DMS 273 treated with DMSO at 0.1 percent for 48 hours (cell line): Measurements from ENCODE around the gene PTMS.

Source experiments
- DNase-seq: peaks from one replicate; lab custom pipeline; 2025; lab: John Stamatoyannopoulos, UW

PTMS gene

DNA sequence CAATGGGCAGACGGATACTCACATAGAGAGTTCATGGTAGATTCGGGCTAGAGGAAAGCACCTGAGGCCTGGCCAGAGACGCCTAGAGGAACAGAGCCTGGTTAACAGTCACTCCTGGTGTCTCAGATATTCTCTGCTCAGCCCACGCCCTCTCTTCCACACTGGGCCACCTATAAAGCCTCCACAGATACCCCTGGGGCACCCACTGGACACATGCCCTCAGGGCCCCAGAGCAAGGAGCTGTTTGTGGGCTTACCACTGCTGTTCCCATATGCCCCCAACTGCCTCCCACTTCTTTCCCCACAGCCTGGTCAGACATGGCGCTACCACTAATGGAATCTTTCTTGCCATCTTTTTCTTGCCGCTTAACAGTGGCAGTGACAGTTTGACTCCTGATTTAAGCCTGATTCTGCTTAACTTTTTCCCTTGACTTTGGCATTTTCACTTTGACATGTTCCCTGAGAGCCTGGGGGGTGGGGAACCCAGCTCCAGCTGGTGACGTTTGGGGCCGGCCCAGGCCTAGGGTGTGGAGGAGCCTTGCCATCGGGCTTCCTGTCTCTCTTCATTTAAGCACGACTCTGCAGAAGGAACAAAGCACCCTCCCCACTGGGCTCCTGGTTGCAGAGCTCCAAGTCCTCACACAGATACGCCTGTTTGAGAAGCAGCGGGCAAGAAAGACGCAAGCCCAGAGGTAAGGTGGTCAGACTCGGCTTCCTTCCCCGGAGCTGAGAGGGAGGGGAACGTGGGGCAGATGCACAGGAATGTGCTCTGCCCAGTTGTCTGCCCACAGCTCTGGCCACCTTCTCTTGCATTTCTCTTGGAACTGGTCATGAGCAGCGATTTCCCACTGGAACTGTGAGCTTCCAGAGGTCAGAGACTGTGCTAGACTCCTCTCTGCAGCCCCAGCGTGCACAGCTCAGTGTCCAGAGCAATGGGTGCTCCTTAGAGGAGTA is 23.1 kb downstream of the PTMS start, which contains the start of gene CD4:
TSS of gene CD4 (plus strand) at position 557 of the 953 bp plus-strand sequence. CDS start 10,611 bp downstream, outside the sequence.
- DNase-seq, result no peak

DNA sequence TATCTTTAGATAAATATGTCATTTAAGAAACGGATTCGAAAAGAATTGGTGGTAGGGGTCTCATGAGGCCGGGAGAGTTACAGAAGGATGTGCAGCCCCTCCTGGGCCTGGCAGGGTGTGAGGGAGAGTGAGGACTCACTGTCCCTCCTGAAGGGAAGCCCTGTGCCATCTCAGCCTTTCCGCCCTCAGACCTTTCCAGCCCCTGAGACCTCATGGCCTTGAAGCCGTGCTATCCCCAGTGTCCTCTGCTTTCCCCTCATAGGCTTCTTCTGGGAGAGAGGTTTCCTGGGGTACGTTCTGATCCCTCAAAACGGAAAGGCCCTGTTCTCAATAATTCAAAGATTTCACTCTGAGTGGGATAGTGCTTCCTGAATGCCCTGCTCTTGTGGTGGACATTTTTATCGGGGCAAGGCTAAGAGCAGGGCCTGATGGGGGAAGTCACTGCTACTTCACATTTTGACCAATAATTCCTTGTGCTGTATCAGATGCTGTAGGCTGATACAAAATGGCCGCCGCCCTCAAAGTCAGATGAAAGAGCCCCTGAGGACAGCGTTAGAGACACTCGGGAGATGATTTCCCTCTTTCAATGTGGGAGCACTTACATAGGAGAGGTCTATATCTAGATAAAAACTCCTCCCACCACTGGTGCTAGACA is 24.5 kb downstream of the PTMS start:
- no peak for DNase-seq

DNA sequence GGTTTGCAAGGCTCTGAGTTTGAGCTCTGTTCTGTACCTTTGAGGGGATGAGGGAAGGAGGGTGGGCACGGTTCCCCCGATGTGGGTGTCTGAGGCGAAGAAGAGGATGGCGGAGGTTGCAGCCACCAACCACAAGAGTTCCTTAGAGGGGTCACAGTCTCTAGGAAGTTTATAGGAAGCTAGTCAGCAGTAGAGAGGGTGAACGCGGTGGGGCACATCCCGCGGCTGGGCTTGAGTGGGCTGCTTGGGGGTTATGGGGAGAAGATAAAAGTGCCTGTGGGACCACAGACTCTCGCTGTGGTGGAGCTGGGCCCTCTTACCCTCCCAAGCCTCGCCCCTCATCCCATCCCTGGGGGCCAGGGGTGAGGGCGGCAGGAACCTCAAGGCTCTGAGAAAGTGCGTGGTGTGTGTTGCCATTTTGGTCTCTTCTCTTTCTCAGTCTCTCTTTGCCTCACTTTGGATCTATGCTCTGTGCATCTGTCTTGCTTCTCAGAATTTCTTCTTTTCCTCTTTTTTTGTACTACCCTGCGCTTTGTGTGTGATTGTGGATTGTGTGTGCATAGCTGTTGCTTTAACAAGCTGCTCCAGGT is 25.9 kb downstream of the PTMS start:
- no peak for DNase-seq

DNA sequence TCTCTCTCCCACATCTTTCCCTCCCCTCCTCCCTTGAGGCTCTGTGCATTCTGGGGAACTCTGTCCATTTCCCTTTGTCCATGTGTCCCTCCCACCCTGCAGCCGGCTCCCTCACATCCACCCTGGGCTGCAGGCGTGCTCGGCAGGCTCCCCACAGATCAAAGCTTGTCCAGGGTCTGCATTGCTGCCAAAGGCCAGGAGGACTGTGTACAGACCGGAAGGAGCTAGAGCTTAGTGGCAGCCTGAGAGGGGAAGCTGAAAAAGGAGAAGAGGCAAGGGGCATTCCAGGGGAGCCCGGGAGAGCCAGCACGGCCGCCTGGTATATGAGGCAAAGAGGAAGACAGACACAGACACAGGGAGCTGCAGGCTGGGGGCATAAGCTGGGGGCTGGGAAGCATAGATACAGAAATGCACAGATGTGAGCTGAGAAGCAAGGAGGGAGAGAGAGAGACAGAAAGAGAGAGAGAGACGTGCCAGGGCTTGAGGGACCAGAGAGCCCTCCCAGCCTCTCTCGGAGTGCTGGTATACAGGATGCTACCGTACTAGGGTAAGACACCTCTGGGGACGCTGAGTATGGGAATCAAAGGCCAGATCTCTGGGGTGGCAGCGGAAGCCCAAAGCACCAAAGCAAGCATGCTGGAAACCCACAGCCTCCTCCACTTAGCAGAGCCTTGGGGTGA is 26.5 kb downstream of the PTMS start:
- DNase-seq, result no peak

DNA sequence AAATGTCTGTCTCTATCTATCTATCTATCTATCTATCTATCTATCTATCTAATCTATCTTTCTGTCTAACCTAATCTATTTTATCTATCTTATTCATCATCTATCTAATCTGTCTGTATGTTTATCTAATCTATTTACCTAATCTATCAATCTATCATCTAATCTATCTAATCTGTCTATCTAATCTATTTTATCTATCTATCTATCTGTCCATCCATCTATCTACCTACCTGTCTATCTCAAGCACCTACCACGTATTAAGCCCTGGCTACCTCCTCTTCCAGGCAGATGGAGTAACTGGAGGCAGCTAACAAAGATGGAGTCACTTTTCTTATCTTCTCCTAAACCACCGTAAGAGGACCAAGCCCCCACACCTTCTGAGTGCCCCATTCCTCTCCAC is 28.9 kb downstream of the PTMS start:
- no peak for DNase-seq

DNA sequence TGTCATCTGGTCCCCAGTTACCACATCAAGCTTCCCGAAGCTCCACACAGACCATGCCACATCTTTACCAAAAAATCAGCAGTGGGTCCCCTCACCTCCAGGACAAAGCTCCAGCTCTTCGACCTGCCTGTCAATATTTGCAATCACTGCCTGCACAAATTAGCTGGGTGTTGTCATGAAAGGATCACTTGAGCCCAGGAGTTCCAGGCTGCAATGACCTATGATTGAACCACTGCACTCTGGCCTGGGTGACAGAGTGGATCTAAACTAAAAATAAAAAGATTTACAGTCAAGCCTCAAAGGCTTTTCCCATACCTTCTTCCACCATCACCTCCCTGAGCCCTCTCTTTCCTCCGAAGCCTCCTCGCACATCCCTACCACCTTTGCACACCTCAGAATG is 30.4 kb downstream of the PTMS start:
- no peak for DNase-seq

DNA sequence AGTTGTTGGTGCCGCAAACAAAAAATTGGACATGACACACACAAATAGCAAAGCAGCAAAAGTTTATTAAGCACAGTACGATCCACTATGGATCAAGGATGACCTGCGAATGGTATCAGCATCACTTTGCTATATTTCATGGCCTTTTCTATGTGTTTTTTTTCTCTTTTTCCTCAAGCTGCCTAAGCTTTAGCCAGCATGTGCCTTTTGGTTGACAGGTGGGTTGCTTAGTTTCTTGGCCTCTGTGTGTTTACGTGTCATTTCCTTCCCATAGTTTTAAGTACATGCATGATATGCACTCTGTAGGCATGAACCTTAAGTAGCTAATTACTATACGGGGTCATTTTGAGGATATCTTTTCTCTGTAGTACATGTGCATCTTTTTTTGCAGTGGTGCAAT is 33.0 kb downstream of the PTMS start:
- DNase-seq, result no peak

DNA sequence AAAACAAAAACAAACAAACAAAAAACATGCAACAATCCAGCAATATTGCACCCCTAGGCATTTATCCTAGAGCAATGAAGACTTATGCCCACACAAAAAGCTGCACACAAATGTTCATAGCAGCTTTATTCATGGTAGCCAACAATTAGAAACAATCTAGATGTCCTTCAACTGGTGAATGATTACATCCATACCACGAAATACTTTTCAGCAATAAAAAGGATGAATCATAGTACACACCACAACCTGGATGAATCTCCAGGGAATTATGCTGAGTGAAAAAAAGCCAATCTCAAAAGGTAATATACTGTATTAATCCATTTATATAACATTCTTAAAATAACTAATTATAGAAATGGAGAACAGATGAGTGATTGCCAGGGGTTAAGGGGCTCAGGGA is 41.0 kb downstream of the PTMS start:
- no peak for DNase-seq

DNA sequence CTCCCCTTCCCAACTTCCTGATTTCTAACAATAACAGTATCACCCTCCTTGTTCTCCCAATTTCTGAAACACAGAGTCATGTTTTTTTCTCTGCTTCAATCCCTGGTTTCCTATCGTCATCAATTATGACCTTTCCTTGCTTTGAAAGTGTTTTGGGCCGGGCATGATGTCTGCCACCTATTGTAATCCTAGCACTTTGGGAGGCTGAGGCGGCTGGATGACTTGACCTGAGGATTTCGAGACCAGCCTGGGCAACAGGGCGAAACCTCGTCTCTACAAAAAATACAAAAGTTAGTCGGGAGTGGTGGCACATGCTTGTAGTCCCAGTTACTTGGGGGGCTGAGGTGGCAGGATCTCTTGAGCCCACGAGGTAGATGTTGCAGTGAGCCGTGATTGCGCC is 42.9 kb downstream of the PTMS start:
- DNase-seq, result no peak

DNA sequence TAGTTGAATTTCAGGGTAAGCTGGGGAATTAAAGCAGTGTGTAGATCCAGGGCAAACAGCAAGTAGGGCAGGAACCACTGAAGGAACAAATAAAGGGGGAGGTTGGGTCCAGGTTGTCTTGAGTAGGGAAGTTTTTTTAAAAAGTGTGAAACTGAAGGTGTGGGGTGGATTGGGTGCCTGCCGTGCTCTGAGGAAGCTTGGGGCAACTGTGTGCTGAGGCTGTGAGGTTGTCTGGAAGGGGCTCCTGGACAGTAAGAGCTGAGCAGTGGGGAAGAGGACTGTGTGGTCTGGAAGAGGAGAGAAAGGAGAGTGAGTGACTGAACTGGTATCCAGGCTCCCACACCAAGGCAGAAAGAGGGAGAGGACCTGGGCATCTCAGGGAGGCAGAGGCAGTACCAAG is 44.6 kb downstream of the PTMS start:
- no peak for DNase-seq

DNA sequence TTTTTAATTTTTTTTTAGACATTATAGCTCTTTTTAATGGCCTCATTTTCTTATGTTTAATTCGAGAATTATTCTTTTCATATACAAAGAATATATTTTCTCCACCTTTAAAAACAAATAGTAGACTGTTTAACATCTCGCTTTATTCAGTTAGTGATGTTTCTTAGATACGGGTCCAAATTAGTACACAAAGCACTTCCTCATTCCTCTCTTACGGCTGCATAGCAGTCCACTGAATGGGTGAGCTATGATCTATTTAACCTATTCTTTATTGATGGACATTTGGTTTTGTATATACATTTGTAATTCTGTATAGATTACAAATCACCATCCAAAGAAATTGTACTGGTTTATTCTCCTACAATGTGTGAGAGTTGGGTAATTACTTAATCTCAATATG is 47.2 kb downstream of the PTMS start:
- no peak for DNase-seq

DNA sequence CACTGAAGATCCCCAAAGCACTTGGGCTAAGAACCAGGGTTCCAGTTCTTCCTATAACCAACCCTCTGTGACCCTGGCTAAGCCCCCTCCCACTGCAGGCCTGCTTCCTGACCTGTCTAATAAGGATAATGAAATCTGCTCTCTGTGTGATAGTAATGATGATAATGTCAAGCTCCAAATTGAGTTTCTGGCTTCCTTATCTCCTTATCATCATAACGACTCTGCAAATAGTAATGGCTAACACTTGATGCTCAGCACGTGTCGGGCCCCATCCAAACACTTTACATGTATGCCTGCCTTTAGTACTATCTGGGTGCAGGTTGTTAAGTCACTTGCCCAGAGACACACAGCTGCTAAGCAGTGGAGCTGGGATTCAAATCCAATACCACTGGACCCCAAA is 50.4 kb downstream of the PTMS start:
- no peak for DNase-seq

DNA sequence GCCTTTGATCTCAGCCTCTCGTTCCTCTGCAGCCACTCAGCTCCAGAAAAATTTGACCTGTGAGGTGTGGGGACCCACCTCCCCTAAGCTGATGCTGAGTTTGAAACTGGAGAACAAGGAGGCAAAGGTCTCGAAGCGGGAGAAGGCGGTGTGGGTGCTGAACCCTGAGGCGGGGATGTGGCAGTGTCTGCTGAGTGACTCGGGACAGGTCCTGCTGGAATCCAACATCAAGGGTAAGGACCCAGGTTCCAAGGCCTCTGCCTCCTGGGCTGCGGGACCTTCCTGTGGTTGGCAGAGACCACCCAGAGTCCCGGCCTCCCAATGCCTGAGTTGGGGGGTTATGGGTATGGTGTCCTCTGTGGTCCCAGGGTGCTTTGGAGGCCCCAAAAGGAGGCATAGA is 50.9 kb downstream of the PTMS start:
- DNase-seq, result no peak

DNA sequence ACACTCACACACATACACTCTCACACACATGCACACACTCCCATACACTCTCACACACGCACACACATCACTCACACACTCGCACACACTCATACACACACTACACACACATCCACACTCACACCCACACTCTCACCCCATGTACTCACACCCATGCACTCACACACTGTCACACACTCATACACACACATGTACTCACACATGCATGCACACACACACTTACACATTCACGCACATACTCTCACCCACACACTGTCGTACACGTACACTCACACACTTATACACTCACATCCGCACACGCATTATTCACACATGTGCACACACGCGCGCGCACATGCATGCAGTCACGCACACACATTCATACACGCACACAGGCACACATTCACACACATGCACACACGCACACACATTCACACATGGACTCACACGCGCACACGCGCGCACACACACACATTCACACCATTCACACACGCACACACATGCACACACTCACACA is 51.5 kb downstream of the PTMS start:
- no peak for DNase-seq

DNA sequence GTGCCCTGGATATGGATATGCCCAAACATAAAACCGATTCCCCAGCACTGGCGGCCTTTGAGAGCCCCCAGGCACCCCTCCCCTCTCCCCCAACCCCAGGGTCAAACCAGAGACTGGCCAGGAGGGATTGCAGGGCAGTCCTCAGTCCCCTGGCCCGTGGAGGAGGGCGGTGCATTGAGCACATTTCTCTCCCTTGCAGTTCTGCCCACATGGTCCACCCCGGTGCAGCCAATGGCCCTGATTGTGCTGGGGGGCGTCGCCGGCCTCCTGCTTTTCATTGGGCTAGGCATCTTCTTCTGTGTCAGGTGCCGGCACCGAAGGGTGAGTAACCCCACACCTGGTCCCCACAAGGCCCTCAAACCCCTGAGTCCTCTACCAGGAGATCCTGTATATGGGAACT is 52.1 kb downstream of the PTMS start:
- DNase-seq, result no peak

DNA sequence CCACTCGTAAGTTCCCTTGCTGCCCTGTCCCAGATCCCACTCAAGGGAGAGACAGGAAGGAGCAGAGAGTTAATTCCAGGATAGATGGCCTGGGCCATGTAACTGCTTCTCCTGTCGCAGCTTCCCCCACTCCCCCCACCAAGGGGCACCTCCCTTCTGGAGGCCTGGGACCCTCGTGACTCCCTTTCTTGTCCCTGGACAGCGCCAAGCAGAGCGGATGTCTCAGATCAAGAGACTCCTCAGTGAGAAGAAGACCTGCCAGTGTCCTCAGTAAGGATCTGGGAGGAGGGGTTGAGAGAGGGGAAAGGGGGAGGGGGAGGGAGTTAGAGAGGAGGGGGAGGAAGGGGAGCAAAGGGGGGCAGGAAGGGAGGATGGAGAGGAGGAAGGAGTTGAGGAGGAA is 52.5 kb downstream of the PTMS start:
- DNase-seq, result no peak

DNA sequence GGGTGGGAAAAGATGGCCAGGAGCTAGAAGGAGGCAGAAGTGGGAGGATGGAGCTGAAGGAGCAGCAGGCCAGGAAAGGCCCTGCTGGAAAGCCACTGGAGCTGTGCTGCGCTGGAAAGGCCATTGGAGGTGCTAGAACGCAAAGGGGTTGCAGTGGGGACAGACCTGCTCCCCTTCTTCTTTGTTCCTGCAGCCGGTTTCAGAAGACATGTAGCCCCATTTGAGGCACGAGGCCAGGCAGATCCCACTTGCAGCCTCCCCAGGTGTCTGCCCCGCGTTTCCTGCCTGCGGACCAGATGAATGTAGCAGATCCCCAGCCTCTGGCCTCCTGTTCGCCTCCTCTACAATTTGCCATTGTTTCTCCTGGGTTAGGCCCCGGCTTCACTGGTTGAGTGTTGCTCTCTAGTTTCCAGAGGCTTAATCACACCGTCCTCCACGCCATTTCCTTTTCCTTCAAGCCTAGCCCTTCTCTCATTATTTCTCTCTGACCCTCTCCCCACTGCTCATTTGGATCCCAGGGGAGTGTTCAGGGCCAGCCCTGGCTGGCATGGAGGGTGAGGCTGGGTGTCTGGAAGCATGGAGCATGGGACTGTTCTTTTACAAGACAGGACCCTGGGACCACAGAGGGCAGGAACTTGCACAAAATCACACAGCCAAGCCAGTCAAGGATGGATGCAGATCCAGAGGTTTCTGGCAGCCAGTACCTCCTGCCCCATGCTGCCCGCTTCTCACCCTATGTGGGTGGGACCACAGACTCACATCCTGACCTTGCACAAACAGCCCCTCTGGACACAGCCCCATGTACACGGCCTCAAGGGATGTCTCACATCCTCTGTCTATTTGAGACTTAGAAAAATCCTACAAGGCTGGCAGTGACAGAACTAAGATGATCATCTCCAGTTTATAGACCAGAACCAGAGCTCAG is 53.2 kb downstream of the PTMS start:
- DNase-seq, result no peak

DNA sequence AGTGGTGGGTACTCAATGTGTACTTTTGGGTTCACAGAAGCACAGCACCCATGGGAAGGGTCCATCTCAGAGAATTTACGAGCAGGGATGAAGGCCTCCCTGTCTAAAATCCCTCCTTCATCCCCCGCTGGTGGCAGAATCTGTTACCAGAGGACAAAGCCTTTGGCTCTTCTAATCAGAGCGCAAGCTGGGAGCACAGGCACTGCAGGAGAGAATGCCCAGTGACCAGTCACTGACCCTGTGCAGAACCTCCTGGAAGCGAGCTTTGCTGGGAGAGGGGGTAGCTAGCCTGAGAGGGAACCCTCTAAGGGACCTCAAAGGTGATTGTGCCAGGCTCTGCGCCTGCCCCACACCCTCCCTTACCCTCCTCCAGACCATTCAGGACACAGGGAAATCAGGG is 54.0 kb downstream of the PTMS start:
- DNase-seq, result no peak
